ENCODE measurements around the gene WDR70.
"Not testable (repeated sequence)": the region's sequence is repeated elsewhere in the genome, so short reads cannot be mapped to it uniquely, and the experiment has no call there.

The WDR70 gene

DNA sequence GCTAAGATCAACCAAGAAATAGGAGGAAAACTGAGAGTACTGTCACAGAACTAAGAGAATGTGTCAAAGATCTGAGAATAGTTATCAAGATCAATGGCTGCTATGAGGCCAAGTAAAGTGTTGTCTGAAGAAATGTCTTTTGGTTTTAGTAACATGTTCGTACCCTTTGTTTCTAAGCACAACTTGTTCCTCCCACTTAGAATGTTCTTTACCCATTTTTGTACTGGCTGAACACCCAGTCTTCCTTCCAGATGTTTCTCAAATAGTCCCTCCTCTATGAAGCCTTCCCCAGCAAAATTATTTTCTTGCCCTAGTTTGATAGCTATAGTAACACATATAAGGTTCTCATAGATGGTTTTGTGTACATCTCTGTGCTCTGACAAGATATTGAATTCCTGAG, 191.5 kb downstream of the WDR70 start:
- no peak for DNase-seq (ENCODE audit: low read depth)

DNA sequence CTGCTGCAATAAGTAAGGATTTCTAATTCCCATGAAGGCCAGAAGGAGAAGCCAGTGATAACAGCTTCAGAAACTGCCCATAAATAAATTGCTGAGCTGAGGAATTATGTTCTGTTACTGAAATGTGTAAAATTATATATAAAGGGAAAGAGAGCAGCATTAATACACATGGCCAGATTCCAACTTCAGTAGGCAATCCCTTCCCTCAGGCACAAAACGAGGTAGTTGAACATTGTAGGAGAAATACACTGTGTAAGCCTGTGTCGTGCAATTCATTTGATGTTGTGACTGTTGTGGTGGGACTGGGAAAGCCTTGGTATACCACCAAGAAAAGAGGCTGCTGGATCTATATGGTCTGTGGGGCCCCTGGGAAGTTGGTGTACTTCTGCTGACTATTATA, 192.9 kb downstream of the WDR70 start:
- DNase-seq (ENCODE audit: low read depth) = no peak

DNA sequence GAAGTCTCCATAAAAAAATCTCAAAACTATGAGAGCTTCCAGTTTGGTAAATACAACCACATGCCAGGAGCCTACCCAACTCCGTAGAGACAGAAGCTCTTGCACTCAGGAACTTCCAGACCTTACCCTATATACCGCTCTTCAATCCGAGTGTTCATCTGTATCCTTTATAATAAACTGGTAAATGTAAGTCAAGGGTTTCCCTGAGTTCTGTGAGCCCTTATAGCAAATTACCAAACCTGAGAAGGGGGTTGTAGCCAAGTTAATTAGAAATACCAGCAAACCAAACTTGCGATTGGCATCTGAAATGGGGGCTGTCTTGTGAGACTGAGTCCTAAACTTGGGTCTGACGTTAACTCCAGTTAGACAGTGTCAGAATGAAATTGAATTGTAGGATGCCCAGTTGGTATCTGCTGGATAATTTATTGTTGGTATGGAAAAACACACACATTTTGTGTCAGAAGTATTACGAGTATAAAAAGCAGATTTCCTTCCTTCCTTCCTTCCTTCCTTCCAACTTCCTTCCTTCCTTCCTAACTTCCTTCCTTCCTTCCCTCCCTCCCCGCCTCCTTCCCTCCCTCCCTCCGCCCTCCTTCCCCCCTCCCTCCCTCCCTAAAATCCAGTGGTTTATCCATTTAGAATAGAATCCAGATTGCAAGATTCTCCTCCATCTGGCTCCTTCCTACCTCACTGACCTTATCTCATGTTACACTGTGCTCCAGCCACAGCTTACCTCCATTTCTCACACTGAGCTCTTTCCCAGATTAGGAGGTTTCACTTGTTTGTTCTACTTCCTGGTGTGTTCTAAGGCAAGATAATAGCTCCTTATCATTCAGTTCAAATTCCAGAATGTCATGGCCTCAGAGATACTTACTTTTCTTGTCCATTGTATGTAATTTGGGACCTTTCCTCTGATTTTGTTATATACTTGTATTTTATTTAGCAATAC, 196.7 kb downstream of the WDR70 start:
- DNase-seq (ENCODE audit: low read depth) = no peak

DNA sequence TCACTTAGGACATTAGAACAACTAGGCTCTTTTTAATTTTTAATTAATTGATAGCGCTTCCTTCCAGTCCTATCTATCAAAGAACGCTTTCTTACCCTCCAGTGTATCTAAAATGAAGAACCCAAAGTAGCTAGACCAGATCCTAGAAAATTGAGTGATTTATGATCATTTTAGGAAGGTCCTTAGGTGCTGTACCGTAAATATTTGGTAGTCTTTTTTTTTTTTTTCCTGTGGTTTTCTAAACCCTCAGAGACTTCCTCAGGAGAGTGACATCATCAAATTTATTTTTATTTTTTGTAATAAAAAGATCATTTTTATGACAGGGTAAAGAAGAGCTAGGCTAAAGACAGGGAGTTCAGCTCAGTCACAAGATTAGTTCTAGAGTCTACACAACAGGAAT, 197.4 kb downstream of the WDR70 start:
- no peak for DNase-seq (ENCODE audit: low read depth)

DNA sequence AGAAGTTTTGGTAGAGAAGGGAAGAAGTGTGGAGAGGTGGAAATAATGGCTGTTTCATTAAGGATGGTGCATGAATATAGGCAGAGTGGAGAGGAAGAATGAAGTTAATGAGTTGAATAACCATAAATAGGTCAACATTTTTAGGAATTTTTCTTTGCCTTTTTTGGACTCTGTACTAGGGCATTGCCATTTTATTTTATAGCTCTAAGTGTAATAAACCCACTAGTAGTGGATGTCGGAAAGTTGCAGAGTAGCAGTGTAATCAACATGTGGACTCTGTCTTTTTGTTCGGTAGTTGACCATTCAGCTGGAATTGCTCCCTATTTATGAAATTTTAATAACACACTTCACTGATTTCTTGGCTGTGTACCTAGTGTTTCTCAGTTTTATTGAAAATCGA, 199.1 kb downstream of the WDR70 start:
- no peak for DNase-seq (ENCODE audit: low read depth)

DNA sequence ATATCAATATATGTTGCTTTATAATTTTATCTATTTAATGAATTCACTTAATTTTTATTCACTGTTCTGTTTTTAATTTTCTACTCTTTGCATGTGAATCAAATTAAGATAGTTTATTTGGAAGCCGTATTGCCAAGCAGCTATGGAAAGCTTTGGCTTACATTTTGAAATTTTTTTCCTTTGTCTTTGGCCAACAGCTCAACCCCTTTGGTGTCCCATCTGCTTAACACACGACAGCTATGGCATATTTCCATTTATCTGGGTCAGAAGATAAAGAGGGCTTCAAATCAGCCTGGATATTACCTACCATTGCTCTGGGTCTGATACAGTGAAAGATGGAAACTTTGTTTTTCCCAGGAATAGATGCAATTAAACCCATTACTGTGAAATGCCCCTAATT, 201.0 kb downstream of the WDR70 start:
- no peak for DNase-seq (ENCODE audit: low read depth)

DNA sequence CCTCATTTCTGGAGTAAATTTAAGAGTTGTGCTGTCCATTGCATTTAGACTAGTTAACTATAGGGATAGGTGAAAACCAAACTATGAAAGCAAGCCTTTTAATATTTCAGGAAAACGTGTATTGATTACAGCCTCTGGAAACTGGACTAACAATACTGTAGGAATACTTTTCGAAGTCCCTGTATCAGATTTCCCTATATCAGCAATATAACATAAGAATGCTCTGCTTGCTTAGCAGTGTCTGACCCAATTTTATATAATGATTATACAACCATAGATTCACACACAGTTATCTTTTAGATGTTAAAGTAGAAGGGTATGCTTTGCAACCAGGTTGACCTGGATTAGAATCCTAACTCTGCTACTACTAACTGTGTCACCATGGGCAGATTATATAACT, 203.1 kb downstream of the WDR70 start:
- DNase-seq (ENCODE audit: low read depth) = no peak

DNA sequence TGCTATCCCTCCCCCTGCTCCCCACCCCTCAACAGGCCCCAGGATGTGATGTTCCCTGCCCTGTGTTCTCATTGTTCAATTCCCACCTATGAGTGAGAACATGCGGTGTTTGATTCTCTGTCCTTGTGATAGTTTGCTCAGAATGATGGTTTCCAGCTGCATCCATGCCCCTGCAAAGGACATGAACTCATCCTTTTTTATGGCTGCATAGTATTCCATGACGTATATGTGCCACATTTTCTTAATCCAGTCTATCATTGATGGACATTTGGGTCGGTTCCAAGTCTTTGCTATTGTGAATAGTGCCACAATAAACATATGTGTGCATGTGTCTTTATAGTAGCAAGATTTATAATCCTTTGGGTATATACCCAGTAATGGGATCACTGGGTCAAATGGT, 214.2 kb downstream of the WDR70 start:
- DNase-seq (ENCODE audit: low read depth) = not testable (repeated sequence)

DNA sequence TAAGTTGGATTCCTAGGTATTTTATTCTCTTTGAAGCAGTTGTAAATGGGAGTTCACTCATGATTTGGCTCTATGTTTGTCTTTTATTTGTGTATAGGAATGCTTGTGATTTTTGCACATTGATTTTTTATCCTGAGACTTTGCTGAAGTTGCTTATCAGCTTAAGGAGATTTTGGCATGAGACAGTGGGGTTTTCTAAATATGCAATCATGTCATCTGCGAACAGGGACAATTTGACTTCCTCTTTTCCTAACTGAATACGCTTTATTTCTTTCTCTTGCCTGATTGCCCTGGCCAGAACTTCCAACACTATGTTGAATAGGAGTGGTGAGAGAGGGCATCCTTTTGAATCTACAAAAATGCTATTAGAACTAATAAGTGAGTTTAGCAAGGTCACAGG, 215.7 kb downstream of the WDR70 start:
- not testable (repeated sequence) for DNase-seq (ENCODE audit: low read depth)

DNA sequence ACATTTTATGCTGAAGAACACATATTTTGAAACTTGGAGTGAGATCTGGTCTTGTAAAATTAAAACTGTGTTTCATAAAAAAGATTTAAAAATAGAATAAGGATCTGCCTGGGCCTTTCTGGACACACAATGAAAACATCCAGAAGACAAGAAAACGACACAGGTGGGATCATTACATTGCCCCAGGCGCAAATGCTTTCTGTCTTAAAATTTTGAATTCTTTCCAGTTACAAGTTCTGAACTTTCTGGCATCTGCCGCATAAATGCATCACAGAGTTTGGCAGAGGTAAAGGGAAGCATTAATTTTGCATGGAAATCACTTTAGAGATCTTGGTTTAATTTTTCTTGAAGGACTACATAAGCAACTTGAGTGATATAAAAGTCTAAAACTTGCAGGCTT, 219.6 kb downstream of the WDR70 start:
- DNase-seq (ENCODE audit: low read depth) = no peak

DNA sequence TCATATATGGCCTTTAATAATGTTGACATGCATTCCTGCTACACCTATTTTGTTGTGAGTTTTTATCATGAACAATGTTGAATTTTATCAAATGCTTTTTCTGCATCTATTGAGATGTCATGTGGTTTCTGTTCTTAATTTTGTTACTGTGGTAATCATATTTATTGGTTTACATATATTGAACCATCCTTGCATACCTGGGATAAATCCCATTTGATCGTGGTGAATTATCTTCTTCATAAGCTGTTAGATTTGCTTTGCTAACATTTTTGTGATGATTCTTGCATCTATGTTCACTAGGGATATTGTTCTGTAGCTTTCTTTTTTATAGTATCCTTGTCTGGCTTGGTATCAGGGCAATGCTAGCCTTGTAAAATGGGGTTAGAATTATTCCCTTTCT, 222.0 kb downstream of the WDR70 start:
- no peak for DNase-seq (ENCODE audit: low read depth)

DNA sequence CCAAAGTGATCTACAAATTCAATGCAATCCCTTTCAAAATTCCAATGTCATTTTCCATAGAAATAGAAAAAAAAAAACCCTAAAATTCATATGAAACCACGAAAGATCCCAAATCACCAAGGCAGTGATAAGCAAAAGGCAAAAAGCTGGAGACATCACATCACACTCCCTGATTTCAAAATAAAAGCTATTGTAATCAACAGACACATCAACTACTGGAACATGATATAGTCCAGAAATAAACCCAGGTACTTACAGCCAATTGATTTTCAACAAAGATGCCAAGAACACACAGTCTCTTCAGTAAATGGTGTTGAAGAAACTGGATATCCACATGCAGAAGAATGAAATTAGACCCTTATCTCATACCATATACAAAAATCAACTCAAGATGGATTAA, 224.0 kb downstream of the WDR70 start:
- DNase-seq (ENCODE audit: low read depth) = no peak

DNA sequence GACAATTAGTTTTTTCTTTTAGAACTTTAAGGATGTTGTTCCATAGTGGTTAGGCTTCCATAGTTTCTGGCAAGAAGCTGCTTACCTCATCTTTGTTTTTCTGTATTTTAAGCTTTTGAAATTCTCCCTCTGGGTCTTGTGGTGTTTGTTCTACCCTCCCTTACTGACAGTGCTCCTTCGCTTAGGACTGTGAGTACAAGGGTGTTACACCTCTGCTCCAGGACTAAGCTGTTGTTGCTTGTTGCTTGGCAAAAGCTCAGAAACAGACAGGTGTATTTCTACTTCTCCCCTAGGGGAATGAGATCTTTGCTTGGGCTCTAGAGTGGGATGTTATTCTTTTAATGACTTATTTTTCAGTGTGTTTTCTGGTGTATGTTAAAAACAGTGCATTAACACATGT, 225.2 kb downstream of the WDR70 start:
- no peak for DNase-seq (ENCODE audit: low read depth)

DNA sequence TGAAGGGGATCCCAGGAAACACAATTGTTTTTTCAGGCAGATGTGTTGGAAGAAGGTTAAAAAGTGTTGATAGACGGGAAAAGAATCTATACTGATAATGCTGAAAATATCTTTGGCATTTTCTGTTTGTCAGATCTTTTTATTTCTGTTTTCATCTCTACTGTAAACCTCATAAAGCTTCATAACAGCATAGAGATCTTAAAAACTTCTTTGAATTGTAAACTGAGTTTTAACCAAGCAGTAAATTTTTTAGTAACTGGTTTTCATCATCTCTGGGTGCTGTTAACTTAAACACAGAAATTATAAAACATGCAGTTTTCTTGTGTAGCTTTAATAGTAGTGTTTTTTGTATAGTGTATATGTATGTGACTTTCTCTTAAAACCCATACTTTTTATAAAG, 227.0 kb downstream of the WDR70 start:
- DNase-seq (ENCODE audit: low read depth) = no peak

DNA sequence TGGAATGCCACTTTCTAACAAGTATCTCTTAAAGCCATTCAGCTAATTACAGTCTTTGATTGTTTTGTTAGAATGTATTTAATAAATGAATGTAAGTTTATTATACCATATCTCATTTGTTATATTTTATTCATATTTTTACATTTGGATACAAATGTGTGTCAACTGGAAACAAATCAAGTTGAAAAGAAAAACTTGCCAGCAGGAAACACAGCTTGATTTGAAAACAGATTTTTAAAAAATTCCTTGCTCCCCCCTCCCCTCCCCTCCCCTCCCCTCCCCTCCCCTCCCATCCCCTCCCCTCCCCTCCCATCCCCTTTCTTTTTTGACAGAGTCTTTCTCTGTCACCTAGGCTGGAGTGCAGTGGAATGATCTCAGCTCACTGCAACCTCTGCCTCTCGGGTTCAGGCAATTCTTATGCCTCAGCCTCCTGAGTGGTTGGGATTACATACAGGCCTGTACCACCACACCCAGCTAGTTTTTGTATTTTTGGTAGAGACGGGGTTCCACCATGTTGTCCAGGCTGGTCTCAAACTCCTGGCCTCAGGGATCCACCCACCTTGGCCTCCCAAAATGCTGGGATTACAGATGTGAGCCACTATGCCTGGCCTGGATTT, 227.6 kb downstream of the WDR70 start:
- DNase-seq (ENCODE audit: low read depth) = no peak

DNA sequence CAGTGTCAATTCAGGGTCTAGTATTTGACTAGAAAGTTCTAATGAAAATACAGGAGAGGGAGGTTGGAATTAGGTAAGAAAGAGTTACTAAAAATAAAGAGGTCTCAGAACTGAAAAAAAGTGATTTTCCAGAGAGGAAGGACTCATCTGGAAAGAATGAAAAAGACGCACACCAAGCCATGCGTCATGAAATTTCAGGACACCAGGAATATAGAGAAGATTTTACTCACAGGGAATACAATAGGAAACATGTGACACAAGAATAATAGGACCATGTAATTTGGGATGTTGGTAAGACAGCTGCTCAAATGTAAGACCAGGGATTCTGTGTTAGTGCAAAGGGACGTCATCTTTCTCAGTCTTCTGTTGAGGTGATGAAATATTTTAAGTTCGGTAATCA, 236.1 kb downstream of the WDR70 start:
- no peak for DNase-seq (ENCODE audit: low read depth)

DNA sequence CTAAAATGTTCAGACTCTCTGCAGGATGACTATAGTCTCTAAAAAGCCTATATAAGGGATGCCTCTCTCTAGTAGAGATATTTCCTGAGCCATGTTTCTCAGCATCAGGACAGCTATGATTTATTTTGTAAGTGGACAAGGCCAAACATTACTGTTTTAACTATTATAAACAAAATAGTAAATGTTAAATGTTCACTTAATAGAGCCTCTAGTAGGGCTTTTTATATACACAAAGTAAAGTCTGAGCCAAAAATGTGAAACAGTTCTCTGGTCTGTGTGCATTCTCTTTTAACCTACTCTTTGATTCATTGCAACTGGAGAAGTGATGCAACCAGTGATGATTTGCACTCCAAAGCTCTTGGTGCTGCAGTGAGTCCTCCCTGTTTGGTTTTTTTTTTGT, 240.2 kb downstream of the WDR70 start:
- DNase-seq (ENCODE audit: low read depth) = no peak

DNA sequence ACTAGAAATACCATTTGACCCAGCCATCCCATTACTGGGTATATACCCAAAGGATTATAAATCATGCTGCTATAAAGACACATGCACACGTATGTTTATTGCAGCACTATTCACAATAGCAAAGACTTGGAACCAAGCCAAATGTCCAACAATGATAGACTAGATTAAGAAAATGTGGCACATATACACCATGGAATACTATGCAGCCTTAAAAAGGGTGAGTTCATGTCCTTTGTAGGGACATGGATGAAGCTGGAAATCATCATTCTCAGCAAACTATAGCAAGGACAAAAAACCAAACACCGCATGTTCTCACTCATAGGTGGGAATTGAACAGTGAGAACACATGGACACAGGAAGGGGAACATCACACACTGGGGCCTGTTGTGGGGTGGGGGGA, 243.2 kb downstream of the WDR70 start:
- DNase-seq (ENCODE audit: low read depth) = not testable (repeated sequence)

DNA sequence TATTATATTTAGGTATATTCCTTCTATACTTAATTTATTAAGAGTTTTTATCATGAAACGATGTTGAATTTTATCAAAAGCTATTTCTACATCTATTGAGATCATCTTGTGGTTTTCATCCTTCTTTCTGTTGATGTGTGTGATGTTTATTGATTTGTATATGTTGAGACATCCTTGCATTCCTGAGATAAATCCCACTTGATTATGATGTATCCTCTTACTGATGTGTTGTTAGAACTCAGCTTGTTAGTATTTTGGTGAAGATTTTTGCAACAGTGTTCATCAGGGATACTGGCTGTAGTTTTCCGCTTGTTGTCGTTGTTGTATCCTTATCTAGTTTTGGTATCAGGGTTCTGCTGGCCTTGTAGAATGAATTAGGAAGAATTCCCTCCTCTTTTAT, 247.1 kb downstream of the WDR70 start:
- DNase-seq (ENCODE audit: low read depth) = no peak

DNA sequence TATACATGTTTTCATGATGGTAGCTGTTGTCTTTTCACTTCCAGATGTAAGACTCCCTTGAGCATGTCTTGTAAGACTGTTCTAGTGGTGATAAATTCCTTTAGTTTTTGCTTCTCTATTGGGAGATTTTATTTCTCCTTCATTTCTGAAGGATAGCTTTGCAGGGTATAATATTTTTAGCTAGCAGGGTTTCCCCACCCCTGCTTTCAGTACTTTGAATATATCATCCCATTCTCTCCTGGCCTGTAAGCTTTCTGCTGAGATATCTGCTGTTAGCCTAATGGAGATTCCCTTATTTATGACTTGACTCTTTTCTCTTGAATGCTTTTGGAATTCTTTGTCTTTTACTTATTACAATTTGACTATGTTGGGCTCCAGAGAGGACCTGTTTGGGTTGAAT, 249.8 kb downstream of the WDR70 start:
- DNase-seq (ENCODE audit: low read depth) = no peak

DNA sequence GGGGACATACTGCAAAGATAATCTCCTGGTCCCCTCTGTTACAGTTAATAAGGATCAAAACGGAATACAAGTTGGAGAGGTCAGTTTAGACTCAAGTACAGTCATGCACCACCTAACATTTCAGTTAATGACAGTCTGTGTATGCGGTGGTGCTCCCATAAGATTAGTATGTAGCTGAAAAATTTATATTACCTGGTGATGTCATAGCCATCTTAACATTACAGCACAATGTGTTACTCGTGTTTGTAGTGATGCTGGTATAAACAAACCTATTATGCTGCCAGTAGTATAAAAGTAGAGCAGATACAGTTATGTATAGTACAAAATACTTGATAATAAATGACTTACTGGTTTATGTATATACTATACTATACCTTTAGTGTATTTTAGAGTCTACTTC, 252.8 kb downstream of the WDR70 start:
- no peak for DNase-seq (ENCODE audit: low read depth)

DNA sequence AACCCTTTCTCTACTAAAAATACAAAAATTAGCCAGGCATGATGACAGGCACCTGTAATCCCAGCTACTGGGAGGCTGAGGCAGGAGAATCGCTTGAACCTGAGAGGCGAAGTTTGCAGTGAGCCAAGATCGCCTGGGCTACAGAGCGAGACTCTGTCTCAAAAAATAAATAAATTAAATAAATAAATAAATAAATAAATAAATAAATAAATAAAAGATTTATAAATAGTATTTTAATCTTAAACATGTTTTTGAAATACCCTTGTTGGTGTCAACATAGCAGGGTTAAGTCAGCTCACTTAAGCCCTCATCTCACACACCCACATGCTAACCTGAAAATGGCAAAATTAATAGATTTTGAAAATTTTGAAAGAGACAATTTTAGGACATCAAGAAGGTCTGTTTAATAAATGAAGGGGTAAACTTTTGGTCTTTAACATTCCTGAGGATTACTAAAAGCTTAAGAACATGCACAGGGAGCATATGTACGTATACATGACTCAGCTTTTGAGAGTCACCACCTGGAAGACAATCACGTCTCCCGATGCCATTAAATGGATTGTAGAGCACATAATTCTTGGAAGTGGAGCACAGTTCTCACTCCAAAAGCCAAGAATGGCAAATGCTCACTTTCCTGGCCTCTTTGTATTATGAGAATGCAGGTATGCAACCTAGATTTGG, 258.2 kb downstream of the WDR70 start:
- no peak for DNase-seq (ENCODE audit: low read depth)

DNA sequence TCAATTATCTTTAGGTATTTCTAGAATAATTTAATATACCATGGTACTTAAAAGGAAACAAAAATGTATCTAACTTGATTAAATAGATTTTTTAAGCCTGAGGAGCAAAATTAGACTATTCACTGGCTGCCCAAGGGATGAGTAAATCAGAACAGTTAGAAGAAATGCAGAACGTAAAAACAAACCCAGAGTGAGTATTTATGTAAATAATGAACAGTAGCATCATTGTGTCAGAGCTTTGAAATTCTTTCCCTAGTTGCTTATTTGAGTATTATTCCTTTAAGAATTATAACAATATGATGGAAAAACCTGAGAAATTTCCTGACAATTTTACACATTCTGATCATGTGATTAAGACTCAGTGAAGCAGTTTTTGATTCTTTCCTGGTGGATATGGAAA, 259.8 kb downstream of the WDR70 start:
- DNase-seq (ENCODE audit: low read depth) = no peak
